ENCODE results near the gene C16orf74.

The C16orf74 gene

DNA sequence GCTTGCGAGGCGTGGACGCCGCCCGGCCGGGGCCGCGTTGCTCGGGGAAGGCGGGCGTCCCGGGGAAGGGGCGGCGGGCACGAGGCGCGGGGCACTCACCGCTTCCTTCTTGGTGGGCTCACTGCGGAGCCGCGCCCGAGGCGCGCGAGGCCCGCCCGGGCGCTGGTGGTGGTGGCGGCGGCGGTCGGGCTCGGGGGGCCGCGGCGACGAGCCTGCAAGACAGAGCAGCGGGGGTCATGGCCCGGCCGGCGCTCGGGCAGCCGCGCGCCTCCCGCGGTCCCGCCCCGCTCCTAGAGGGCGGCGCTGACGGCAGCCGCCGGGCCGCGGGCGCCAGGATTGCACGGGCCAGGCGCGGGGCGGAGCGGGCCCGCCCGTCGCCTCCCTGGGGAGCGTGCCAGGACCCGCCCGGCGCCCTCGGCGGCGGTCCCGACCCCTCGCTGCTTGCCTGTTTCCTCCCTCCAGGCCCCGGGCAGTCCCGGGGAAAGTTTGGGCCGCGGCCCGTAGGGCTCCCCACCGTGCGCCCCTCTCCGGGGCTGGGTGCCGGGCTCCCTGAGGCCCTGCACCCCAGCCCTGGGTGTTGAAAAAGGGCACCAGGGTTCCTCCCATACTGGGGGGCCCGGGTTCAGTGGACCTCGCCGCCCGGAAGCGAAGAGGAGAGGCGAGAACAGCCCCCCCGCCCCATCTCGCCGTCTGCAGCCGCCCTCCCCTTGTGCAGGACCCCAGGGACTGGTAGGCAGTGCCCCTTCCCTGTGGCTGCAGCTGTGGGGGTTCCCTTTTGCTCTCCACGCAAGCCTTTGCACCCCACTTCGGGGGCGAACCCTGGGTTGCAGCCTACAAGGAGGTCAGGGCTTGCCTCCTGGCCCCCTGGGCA lies at the start of gene C16orf74:
TSS of gene C16orf74 (minus strand) at position 270 of the 871 bp plus-strand sequence. CDS start 15,879 bp downstream, outside the sequence.
- DNase-seq (ENCODE audit: low read depth in 2 of 2) = no peak

DNA sequence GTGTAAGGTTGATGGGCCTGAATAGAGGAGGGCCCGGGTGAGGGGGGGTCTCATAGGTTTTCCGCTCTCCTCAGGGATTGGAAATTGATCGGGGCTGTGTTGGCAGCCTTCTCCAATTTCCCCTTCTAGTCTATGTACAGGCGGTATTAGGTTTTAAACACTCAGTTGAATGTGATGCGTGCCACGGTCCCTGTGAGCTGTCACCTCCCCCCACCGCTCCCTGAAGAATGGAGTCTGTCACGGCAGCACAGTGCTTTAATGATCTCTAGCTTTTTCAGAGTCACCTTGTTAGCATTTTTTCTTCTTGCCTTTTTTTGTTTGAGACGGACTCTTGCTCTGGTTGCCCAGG lies 49.4 kb upstream of the C16orf74 start:
- no peak for DNase-seq (ENCODE audit: low read depth in 2 of 2)

DNA sequence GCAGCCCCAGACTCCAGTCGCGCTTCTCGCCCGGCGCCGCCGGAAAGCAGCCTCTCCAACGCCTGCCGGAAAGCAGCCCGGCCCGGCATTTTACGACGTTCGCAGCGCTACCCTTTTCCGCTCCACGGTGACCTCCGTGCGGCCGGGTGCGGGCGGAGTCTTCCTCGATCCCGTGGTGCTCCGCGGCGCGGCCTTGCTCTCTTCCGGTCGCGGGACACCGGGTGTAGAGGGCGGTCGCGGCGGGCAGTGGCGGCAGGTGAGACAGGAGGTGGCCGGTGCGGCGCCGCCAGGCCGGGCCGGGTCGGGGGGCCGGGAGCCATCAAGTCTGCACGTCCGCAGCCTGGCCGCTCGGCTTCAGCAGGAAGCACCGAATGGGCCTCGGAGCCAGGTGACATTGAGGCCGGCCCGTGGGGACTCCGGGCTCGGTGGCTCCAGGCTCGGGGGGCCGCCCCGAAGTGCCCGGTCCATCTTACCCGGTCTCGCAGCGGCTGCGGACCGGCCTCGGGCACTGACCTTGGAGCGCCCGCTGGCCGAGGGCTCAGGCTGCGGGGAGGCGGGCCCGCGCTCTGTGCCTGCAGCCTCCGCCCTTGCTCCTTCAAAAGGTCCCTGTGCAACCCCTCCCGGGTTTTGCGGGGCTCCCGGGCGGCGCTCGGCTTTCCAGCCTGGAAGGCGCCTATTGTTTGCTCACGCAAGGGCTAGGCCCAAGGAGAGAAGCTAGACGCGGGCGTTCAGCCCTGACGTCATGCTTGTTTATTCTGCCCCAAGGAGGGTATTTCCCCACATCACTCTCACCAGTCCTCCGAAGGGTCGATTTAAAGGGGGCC lies 48.8 kb upstream of the C16orf74 start, which contains the start of the genes COX4I1 and EMC8:
TSS of gene COX4I1 (plus strand) at position 199 of the 824 bp plus-strand sequence. CDS start 1,511 bp downstream, outside the sequence.
TSS of gene EMC8 (minus strand) at position 48 of the 824 bp plus-strand sequence. CDS start 249 bp downstream, outside the sequence.
- DNase-seq (ENCODE audit: low read depth in 2 of 2) = peak; percentile 92 to 94

DNA sequence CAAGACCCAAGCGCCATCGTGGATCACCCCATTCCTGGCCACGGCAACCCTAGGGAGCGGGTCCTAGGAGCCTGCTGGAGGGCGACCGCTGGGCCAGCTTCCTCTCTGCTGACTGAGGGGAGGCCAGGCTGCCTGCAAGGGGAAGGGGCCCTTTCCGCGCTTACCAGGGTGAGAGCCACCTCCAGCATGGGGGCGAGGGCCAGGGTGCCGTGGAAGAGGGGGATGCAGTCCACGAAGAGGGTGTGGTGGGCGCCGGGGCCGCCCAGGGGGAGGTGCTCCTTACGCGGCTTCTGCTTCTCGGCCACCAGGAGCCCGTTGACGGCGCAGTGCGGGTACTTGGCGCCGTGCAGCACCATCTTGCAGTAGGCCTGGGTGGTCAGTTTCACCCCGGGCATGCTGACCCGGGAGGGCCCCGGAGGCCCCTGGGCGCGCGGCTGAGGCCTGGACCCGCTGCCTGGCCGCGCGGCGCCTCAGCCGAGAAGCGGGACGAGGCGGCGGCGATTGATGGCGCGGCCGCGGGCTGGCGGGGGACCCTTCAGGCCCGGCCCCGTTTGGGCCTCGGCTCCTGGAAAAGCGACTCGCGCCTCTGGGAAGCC lies 48.1 kb upstream of the C16orf74 start:
- DNase-seq (ENCODE audit: low read depth in 2 of 2) = peak in 1 of 2 donors; percentile 34

DNA sequence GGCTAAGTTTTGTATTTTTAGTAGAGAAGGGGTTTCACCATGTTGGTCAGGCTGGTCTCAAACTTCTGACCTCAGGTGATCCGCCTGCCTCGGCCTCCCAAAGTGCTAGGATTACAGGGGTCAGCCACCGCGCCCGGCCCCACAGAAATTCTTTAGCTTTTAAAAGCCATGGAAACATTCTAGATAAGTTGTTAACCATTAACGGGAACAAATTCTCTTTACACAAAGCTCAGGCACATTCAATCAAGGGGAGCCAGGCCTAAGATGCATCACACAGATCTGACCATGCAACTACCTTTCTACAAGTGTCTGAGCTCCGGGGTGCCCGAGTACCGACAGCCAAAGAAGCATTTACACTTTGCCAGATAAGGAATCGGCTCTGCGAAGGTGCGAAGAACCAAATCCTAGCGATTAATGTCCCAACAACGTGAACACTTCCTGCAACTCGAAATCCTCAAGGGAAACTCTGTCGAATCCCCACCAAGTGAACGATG lies 47.4 kb upstream of the C16orf74 start:
- no peak for DNase-seq (ENCODE audit: low read depth in 2 of 2)

DNA sequence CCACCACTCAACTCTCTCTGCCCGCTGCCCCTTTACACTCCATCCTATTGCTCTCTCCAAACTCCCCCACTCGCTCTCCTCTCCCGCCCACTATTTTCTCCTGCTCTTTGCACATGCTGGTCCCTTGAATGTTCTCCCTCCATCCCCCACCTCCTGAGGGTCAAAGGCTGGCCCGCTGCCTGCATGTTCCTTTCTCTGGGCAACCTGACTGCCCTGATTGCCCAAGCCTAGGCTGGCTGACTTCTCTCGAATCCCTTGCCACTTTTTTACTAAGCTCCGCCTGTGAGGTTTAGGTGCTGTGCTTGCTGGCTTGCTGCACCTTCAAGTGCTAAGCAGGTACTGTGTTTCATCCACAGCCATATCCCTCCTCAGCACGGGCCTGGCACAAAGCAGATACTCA lies 45.7 kb upstream of the C16orf74 start:
- DNase-seq (ENCODE audit: low read depth in 2 of 2) = no peak

DNA sequence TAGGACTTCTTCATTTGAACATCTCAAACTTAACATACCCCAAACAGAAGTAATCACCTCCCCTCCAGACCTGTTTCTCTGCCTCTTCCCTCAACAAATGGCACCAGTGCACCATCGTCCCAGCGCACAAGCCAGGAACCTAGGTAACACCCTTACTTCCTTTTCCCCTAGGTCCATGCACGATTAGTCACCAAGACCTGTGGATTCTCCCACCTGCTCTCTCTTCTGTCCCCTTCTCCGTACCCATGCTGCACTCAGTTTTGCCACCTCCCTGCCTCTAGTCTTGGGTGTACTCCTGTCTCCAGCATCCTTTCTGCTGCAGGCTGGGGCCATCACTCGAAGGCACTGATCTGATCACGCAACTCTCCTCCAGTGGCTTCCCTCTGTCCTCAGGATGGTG lies 45.3 kb upstream of the C16orf74 start:
- DNase-seq (ENCODE audit: low read depth in 2 of 2) = no peak

DNA sequence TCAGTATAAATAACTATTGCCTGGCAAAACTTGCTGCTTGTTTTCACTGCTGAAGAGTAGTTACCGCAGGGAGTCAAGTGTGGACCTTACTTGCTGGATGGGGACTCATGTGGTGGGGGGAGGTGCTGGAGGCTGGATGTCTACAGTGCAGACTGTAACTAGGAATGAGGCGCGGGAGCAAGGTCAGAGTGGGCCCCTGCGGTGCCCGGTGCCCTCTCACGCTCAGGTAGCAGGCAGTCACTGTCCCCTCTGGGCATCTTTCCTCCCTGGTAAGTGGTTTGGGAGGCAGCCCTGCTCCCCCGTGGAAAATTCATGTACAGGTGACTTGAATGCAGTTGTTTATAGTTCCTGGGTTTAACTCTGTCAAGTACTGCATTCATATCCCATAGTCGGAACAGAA lies 43.8 kb upstream of the C16orf74 start:
- DNase-seq (ENCODE audit: low read depth in 2 of 2) = no peak

DNA sequence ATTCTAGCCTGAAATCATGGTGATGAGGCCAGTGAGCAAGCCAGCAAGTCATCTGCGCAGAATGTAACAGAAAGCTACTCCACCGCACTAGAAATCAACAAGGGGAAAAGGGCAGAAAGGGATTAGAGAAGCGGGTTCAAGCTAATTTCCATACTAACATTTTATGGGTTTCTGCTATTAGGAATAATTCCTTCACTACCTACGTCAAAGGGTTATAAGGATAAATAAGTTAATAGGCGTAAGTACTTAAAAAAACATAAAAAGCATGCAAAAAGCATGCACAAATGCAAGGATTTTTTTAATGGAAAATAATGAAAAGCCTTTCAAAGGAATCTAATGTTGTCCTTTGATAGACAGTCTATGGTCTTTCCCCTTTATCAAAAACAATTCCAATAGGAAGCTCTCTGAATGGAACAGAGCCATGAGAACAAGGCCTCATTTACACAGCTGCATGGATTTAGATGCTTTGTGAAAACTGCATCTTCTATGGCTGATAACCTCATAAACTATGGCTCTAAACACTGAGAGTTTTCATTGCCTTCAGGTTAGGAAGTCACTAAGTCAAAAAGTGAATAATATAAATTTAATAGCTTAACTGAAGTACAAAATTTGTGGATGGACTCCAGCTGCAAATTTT lies 42.9 kb upstream of the C16orf74 start:
- no peak for DNase-seq (ENCODE audit: low read depth in 2 of 2)

DNA sequence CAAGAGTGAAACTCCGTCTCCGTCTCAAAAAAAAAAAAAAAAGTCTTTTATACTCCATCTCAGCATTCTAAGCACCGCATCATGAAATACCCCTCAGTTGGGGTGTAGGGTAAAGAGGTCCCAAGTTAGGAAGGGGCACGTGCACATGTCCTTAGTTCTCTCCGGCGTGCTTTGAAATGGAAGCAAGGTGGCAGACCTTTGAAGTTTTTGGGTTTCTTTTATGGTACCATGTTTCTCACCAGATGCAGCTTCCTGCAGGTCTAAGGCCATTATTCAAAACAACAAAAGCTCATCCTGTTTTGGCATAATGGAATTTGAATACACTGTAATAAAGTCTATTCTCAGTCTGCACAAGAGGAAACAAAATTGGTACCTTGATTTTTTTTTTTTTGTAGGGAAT lies 38.9 kb upstream of the C16orf74 start:
- no peak for DNase-seq (ENCODE audit: low read depth in 2 of 2)

DNA sequence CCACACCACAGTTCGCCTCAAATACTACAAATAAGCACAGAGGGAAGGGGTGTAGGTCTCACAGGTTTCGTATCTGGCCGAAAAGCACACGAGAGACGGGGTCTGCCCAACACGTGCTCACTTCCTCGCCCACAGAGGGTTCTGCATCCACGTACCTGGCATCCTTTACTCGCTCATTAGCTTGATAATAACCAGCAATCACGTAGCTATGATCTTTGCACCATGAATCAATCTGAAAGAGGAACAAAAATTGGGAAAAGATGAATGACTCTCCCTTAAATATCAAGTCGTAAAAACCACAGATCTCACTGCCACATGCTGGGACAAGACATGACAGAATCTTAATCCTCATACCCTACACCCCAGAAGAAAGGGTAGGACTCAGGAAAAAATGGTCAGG lies 37.9 kb upstream of the C16orf74 start:
- DNase-seq (ENCODE audit: low read depth in 2 of 2) = no peak

DNA sequence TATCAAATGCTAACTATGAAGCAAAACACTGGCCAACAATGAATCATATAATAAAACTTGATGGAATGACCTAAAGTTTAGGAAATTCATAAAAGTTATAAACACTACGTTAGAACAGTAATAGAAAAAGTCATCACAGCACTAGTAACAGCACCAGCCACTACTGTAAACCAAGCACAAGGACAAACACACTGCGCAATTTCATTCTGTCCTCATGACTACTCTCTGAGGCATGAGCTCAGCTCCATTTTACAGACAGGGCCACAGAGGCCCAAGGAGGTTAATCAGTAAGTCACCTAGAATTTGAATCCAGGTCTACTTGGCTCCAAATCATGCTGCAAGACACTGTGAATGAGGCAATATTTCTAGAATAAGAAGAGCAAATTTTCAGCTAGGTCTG lies 35.0 kb upstream of the C16orf74 start:
- no peak for DNase-seq (ENCODE audit: low read depth in 2 of 2)

DNA sequence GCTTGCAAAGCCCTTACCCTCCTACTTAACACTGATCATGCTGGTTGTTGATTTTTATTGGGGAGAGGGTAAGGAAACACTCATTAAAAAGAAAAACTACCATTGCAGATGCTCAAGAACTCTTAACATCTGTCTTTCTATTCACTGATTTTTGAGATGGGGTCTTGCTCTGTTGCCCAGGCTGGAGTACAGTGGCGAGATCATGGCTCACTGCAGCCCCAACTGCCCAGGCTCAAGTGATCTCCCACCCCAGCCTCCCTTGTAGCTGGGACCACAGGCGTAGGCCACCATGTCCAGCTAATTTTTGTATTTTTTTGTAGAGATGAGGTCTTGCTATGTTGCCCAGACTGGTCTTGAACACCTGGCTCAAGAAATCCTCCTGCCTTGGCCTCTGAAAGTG lies 33.9 kb upstream of the C16orf74 start:
- DNase-seq (ENCODE audit: low read depth in 2 of 2) = no peak

DNA sequence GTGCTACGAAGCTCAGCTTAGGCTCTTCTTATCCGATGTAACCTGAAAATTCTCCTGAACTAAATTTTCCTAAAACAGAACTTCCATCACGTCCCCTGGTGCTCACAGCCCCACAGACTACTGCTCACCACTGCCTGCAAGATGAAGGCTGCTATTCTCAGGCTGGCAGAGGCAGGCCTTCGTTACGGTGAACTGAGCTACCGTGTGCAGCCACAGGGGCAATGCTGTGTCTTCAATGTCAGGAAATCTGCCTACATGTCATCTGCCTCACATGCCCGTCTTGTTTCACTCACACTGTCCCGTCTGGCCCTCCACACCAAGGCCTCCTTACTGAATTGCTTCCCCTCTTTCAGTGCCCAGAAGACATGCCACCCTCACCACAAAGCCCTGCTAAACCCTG lies 32.5 kb upstream of the C16orf74 start:
- no peak for DNase-seq (ENCODE audit: low read depth in 2 of 2)

DNA sequence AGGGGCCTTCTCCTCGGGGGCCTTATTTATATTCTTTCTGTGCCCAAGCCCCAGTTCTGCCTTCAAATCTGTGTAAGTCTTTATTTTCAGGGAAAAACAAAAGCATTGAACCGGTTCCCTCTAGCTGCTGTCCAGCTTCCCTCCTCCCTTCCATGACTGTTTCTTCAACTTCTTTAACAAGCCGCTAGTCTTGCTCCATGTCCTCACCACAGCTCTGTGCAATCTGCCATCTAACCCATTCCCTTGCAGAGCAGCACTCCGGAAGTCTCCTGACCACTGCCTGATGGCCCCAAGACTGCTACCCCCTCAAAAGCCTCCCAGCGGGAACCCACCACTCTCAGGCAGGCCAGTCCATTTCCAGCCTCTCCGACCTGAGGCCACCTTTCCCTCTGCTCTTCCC lies 31.6 kb upstream of the C16orf74 start:
- DNase-seq (ENCODE audit: low read depth in 2 of 2) = no peak

DNA sequence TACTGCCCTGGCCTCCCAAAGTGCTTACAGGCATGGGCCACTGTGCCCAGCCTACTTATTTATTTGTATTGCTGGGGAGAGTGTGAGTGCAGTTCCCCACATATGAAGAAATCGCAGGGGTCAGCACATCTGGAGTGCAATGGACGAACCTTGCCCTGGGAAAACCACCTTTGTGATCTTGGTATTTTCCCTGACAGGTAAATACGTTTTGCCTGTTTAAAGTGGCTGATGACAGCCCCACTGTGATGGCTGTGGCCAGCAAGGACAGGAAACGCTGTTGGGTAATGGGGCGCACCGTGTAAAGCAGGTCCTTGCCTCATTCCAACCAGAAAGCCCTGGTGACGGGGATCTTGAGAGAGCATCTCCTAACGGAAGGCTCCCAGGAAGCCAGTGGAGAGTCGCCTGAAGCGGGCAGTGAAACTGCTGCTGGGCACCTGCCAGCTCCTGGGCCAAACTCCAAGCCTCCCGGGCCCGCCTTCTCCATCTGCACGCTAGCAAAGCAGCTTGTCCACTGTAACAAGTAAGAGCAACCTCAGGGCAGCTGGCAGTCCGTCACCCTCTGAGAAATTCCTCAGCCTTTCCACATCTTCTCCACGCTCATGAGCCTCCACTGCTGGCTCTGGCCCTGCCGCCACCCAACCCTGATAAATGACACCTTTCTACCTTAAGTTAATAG lies 30.9 kb upstream of the C16orf74 start:
- no peak for DNase-seq (ENCODE audit: low read depth in 2 of 2)

DNA sequence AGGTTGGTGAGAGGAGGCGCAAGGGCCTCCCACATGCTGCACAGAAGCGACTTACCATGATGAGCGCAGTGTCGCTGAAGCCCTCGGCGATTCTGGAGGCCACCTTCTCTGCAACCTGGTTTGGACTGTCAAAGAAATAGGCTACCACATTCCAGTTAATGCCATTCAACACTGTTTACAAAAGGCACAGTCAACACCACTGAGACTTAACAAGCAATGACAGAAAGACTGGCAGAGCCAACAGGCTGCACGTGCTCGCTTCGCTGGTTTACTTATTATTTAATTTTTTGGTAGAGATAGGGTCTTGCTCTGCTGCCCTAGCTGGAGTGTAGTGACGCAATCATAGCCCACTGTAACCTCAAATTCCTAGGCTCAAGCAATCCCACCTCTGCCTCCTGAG lies 30.3 kb upstream of the C16orf74 start:
- DNase-seq (ENCODE audit: low read depth in 2 of 2) = no peak

DNA sequence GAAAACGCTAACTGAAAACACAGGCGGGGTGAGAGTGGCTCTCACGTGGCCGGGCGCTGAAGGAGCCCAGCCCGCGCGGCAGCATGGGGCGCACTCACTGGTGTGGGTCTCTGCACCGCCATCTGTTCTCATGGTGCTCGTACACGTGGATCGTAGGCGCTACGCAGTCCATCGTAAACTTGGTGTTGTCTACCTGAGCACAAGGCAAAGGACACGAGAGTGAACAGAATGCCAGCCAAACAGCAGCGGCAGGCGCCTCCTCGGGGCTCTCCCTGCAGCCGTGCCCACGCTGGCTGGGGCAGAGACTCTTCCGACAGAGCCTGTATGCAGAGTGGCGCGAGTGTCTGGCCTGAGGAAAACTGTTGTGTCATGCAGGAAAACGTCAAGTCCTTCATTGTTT lies 29.4 kb upstream of the C16orf74 start:
- DNase-seq (ENCODE audit: low read depth in 2 of 2) = no peak

DNA sequence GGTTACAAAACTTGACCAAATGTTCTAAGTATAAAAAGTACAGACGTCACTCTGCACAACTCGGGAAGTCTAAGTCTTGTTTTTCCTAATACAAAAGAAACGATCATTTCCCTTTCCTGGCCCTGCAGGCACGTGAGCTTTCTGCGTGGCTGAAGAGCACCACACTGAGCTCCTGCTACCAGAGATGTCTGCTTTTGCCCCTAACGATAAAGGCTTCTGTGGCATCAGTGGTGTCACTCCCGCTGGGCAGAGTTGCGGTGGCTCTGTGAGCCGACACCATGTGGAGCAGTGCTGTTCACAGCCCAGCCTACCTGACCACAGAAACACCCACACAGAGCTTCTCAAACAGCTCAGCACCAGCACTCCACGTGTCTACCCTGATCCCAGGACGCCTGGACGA lies 28.0 kb upstream of the C16orf74 start:
- no peak for DNase-seq (ENCODE audit: low read depth in 2 of 2)

DNA sequence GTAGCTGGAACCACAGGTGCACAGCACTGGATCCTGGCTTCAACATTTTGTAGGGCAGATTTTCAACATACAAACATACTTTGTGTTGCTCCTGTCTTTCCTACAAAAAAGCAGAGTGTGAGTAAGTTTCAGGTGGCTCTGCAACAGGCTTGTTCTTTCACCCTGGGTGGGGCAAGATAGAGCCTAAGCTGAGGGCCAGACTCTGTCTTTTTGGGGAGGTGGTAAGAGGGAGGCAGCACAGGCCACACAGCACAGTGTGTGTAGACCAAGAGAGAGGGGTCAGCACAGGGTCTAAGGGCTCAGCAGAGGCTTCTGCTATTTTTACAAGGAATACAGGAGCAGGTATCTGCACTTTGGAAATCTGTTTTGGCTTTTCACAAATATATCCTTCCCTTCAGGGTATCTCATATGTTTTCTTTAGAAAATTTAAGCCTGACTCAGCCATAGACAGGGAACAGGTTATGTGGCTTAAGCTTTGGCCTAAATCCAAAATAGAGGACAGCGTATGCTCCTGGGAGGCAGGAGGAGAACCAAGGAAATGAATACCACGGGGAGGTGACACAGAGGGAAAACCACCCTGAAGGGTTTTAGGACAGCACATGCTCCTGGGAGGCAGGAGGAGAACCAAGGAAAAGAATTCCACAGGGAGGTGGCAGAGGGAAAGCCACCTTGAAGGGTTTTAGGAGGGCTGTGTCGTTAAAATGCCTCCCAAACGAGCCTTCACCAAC lies 26.9 kb upstream of the C16orf74 start:
- DNase-seq (ENCODE audit: low read depth in 2 of 2) = no peak
